H9 (cell line): ENCODE measurements around the gene HIRIP3. TPM values are rescaled to one million over a fixed set of nuclear protein-coding genes. Genes with fewer than 3 reads are reported as not detected.

ENCODE experiments used
- DNase-seq: peaks from one replicate; pipeline ENCODE4 v3.0.0-alpha.2; 2017
- H2AFZ ChIP-seq: one replicate; pipeline ENCODE4 v1.6.1; 2013; ENCODE audit warnings: mild to moderate bottlenecking, low read length, control low read depth, moderate library complexity
- H2AK5ac ChIP-seq: 2 replicates; pipeline ENCODE4 v1.6.1; 2013; ENCODE audit warnings: low read length, control low read depth, mixed read lengths; ENCODE audit not compliant: insufficient read length
- H2BK120ac ChIP-seq: one replicate; pipeline ENCODE4 v1.6.1; 2013; ENCODE audit warnings: low read depth, mild to moderate bottlenecking, low read length, control low read depth, inconsistent platforms; ENCODE audit not compliant: poor library complexity, severe bottlenecking
- H2BK12ac ChIP-seq: 2 replicates; pipeline ENCODE4 v1.6.1; 2013; ENCODE audit warnings: low read length, control low read depth, mixed read lengths, low read depth; ENCODE audit not compliant: insufficient read length
- H2BK15ac ChIP-seq: 2 replicates; pipeline ENCODE4 v1.6.1; 2013; ENCODE audit warnings: low read depth, low read length, control low read depth
- H2BK20ac ChIP-seq: one replicate; pipeline ENCODE4 v1.6.1; 2013; ENCODE audit warnings: low read depth, mild to moderate bottlenecking, low read length, control low read depth, inconsistent platforms; ENCODE audit not compliant: poor library complexity, severe bottlenecking
- H2BK5ac ChIP-seq: 2 replicates; pipeline ENCODE4 v1.6.1; 2013; ENCODE audit warnings: low read length, control low read depth, mixed read lengths; ENCODE audit not compliant: insufficient read length
- H3K14ac ChIP-seq: 2 replicates; pipeline ENCODE4 v1.6.1; 2013; ENCODE audit warnings: low read length, control low read depth; ENCODE audit not compliant: insufficient read depth
- H3K18ac ChIP-seq: 2 replicates; pipeline ENCODE4 v1.6.1; 2013; ENCODE audit warnings: low read depth, mild to moderate bottlenecking, mixed read lengths, low read length, control low read depth; ENCODE audit not compliant: insufficient read length
- H3K23ac ChIP-seq: 2 replicates; pipeline ENCODE4 v1.6.1; 2013; ENCODE audit warnings: low read length, control low read depth, mixed read lengths, low read depth; ENCODE audit not compliant: insufficient read length
- H3K23me2 ChIP-seq: 2 replicates; pipeline ENCODE4 v1.6.1; 2013; ENCODE audit warnings: low read depth, mild to moderate bottlenecking, mixed read lengths, low read length, control low read depth; ENCODE audit not compliant: insufficient read length, poor library complexity, severe bottlenecking
- H3K27ac ChIP-seq: 2 replicates; pipeline ENCODE4 v1.5.1; 2013; ENCODE audit warnings: low read length, control low read depth, mixed read lengths, low read depth; ENCODE audit not compliant: insufficient read length
- H3K27me3 ChIP-seq: 2 replicates; pipeline ENCODE4 v1.6.1; 2013; ENCODE audit warnings: low read length, control low read depth, inconsistent platforms; ENCODE audit not compliant: insufficient read depth
- H3K4ac ChIP-seq: 2 replicates; pipeline ENCODE4 v1.6.1; 2013; ENCODE audit warnings: low read depth, mild to moderate bottlenecking, control low read depth, inconsistent platforms, low read length, moderate library complexity
- H3K4me1 ChIP-seq: 2 replicates; pipeline ENCODE4 v1.6.1; 2013; ENCODE audit warnings: low read length, control low read depth, inconsistent platforms; ENCODE audit not compliant: insufficient read depth
- H3K4me2 ChIP-seq: 2 replicates; pipeline ENCODE4 v1.6.1; 2013; ENCODE audit warnings: low read length, control low read depth, mixed read lengths; ENCODE audit not compliant: insufficient read length, insufficient read depth
- H3K56ac ChIP-seq: 2 replicates; pipeline ENCODE4 v1.6.1; 2013; ENCODE audit warnings: low read depth, mild to moderate bottlenecking, mixed read lengths, low read length, control low read depth; ENCODE audit not compliant: insufficient read length
- H3K79me1 ChIP-seq: 2 replicates; pipeline ENCODE4 v1.6.1; 2013; ENCODE audit warnings: low read depth, mild to moderate bottlenecking, moderate library complexity, low read length, control low read depth, inconsistent platforms; ENCODE audit not compliant: insufficient read depth, poor library complexity, severe bottlenecking
- H3K79me2 ChIP-seq: 2 replicates; pipeline ENCODE4 v1.6.1; 2013; ENCODE audit warnings: low read length, control low read depth, inconsistent platforms; ENCODE audit not compliant: insufficient read depth
- H3K9ac ChIP-seq: 2 replicates; pipeline ENCODE4 v1.6.1; 2013; ENCODE audit warnings: low read length, control low read depth, mixed read lengths; ENCODE audit not compliant: insufficient read length; ENCODE audit errors: extremely low read depth
- H3K9me3 ChIP-seq: one replicate; pipeline ENCODE4 v1.6.1; 2013; ENCODE audit warnings: low read depth, low read length, inconsistent platforms; ENCODE audit not compliant: control insufficient read depth
- H3T11ph ChIP-seq: one replicate; pipeline ENCODE4 v1.6.1; 2013; ENCODE audit warnings: mild to moderate bottlenecking, low read length, control low read depth, inconsistent platforms
- H4K20me1 ChIP-seq: one replicate; pipeline ENCODE4 v1.6.1; 2013; ENCODE audit not compliant: control insufficient read depth, insufficient read length, insufficient read depth
- H4K5ac ChIP-seq: 2 replicates; pipeline ENCODE4 v1.6.1; 2013; ENCODE audit warnings: low read depth, mild to moderate bottlenecking, mixed read lengths, low read length, control low read depth; ENCODE audit not compliant: insufficient read length
- H4K8ac ChIP-seq: replicated peaks from 2 replicates; pipeline ENCODE4 v1.6.1; 2013; ENCODE audit warnings: low read length, control low read depth, mixed read lengths, low read depth; ENCODE audit not compliant: insufficient read length
- H4K91ac ChIP-seq: 2 replicates; pipeline ENCODE4 v1.6.1; 2013; ENCODE audit warnings: low read depth, mild to moderate bottlenecking, moderate library complexity, mixed read lengths, low read length, control low read depth; ENCODE audit not compliant: insufficient read length
- H3K27ac Mint-ChIP-seq, 3 experiments: 2 replicates in 2 of 3; 3 replicates in 1 of 3; pipeline ENCODE4 v1.8.0; 2020 to 2021; ENCODE audit warnings: mixed read lengths in 3 of 3, mild to moderate bottlenecking in 1 of 3, moderate library complexity in 1 of 3
- H3K27me3 Mint-ChIP-seq: 2 replicates; pipeline ENCODE4 v1.8.0; 2021; ENCODE audit warnings: low read depth, mild to moderate bottlenecking, moderate library complexity, mixed read lengths
- H3K36me3 Mint-ChIP-seq, 3 experiments: 2 replicates in 2 of 3; 3 replicates in 1 of 3; pipeline ENCODE4 v1.8.0; 2020 to 2021; ENCODE audit warnings: low read depth in 3 of 3, mixed read lengths in 3 of 3; ENCODE audit not compliant: insufficient read depth in 1 of 3
- H3K4me1 Mint-ChIP-seq, 2 experiments: 2 replicates each; pipeline ENCODE4 v1.8.0; 2020; ENCODE audit warnings: mixed read lengths in 2 of 2
- H3K4me3 Mint-ChIP-seq, 2 experiments: 2 replicates in 1 of 2; 3 replicates in 1 of 2; pipeline ENCODE4 v1.8.0; 2020 to 2021; ENCODE audit warnings: mild to moderate bottlenecking in 2 of 2, mixed read lengths in 2 of 2, moderate library complexity in 1 of 2
- H3K9me3 Mint-ChIP-seq, 2 experiments: 2 replicates in 1 of 2; 3 replicates in 1 of 2; pipeline ENCODE4 v1.8.0; 2020; ENCODE audit warnings: mild to moderate bottlenecking in 2 of 2, mixed read lengths in 2 of 2, moderate library complexity in 1 of 2
- CTCF ChIP-seq: fragments of 200-600 bp; sonication (generic); conservative IDR thresholded peaks from 3 replicates; pipeline ENCODE4 v1.8.0; 2021; ENCODE audit warnings: antibody characterized with exemption, mild to moderate bottlenecking
- WGBS: extraction: QIAGEN DNeasy Blood & Tissue Kit; methylation state at CpG from one replicate; pipeline ENCODE4 v1.1.7; 2013; ENCODE audit warnings: missing lambda C conversion rate, low lambda C conversion rate, mixed read lengths; ENCODE audit not compliant: insufficient read length; ENCODE audit errors: extremely low coverage; 5-methylcytosine and 5-hydroxymethylcytosine counted together
- total RNA-seq: library from RNA; stranded (reverse); gene quantifications from 2 replicates; pipeline ENCODE4 v1.2.1, GENCODE V29; 2021

HIRIP3 gene
- total RNA-seq, 1 experiment from 2014 or later: 21.6 TPM

GRCh38 chr16:30011714-30012504 is 16.5 kb upstream of the HIRIP3 start:
- no peak overlapping the region for H3K18ac ChIP-seq
- H2AFZ ChIP-seq: no peak overlapping the region
- H3K27ac Mint-ChIP-seq: no peak overlapping the region
- no peak overlapping the region for H4K8ac ChIP-seq
- peak overlapping the region; percentile 91 for H3K4me2 ChIP-seq
- H3K27ac ChIP-seq: no peak overlapping the region
- no peaks in the 10 kb centered on the region for H3K79me1 ChIP-seq
- H3K79me2 ChIP-seq: no peaks in the 10 kb centered on the region
- no peaks in the 10 kb centered on the region for H3K9me3 ChIP-seq
- H3K23ac ChIP-seq: no peak overlapping the region
- no peak for TF ChIP-seq CTCF
- H3T11ph ChIP-seq: no peak overlapping the region
- no peak overlapping the region for H4K5ac ChIP-seq
- no peak overlapping the region for H4K91ac ChIP-seq
- peak overlapping the region; percentile 69 to 88 for H3K4me3 Mint-ChIP-seq
- H3K56ac ChIP-seq: no peak overlapping the region
- H2BK5ac ChIP-seq: no peak overlapping the region
- no peak overlapping the region for H2BK12ac ChIP-seq
- no peak overlapping the region; the same call in 1 of the 2 replicates for H3K14ac ChIP-seq
- H4K20me1 ChIP-seq: no peaks in the 10 kb centered on the region
- no peak overlapping the region for H2BK20ac ChIP-seq
- H2AK5ac ChIP-seq: no peak overlapping the region
- peaks cover 0 to 4% (median 0%) of the 10 kb centered on the region in 3 experiments; a peak in 3 of 7 replicates for H3K36me3 Mint-ChIP-seq
- no peak overlapping the region for H2BK120ac ChIP-seq
- H3K9me3 Mint-ChIP-seq: no peaks in the 10 kb centered on the region
- no CpG with 5 or more reads among the region's 31 CpGs for WGBS
- peak; percentile 44 for DNase-seq
- no peaks in the 10 kb centered on the region for H3K27me3 ChIP-seq
- H3K4me1 Mint-ChIP-seq: peaks cover 9 to 22% of the 10 kb centered on the region in 2 experiments
- peaks cover 16% of the 10 kb centered on the region for H3K23me2 ChIP-seq
- no peak overlapping the region for H3K9ac ChIP-seq
- no peak overlapping the region for H2BK15ac ChIP-seq
- H3K4ac ChIP-seq: no peak overlapping the region
- H3K27me3 Mint-ChIP-seq: peaks cover 38% of the 10 kb centered on the region
- H3K4me1 ChIP-seq: no peaks in the 10 kb centered on the region; the same call in 1 of the 2 replicates
